GM21390 (cell line): ENCODE data around the gene TNFRSF8.

Experiments used
- ATAC-seq: cut with Tn5 transposase; IDR thresholded peaks from one replicate; pipeline ENCODE4 v1.9.1; 2021; ENCODE audit not compliant: unreplicated experiment

TNFRSF8 gene

DNA sequence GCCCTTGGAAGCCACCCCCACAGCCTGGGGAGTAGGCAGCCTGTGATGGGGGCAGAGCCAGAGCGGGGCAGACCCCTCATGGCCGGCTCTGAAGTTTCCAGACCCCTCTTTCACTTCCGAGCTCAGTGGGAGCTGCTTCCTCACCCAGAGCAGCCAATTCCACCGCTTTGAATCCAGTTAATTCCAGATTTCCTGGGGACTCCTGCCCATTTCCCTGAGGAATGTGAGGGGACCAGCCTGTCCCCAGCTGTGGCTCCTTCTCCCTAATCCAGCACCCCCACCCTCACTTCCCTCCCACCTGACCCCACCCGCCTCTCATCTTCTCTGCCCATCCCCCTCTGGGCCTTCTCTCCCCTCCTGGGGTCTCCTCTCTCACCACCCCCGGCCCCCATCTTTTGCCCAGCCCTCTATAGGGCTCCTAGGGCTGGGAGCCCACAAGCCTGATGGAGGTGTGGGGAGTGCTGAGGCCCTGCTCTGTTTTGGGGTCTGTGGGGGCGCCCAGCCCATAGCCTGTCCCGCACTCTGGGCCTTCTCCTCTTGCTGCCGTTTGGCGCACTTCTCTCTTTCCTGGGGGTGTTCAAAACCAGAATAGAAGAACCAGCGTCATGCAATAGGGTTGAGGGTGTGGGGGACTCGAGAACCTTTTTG is 77.5 kb downstream of the TNFRSF8 start:
- ATAC-seq = no peak

- no peak for ATAC-seq
Observed at GRCh38 chr1:12141163-12141850, 78.2 kb downstream of the TNFRSF8 start.

- no peak for ATAC-seq
Observed at GRCh38 chr1:12142141-12142823, 79.2 kb downstream of the TNFRSF8 start.

GRCh38 chr1:12142891-12143630 is 80.0 kb downstream of the TNFRSF8 start:
- no peak for ATAC-seq

DNA sequence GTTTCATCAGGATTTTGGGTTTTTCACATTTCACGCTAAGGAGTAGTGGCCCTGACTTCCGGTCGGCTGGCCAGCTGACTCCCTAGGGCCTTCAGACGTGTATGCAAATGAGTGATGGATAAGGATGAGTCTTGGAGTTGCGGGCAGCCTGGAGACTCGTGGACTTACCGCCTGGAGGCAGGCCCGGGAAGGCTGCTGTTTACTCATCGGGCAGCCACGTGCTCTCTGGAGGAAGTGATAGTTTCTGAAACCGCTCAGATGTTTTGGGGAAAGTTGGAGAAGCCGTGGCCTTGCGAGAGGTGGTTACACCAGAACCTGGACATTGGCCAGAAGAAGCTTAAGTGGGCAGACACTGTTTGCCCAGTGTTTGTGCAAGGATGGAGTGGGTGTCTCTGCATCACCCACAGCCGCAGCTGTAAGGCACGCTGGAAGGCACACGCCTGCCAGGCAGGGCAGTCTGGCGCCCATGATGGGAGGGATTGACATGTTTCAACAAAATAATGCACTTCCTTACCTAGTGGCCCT is 80.6 kb downstream of the TNFRSF8 start:
- no peak for ATAC-seq

GRCh38 chr1:12144236-12144635 is 81.1 kb downstream of the TNFRSF8 start:
- no peak for ATAC-seq

DNA sequence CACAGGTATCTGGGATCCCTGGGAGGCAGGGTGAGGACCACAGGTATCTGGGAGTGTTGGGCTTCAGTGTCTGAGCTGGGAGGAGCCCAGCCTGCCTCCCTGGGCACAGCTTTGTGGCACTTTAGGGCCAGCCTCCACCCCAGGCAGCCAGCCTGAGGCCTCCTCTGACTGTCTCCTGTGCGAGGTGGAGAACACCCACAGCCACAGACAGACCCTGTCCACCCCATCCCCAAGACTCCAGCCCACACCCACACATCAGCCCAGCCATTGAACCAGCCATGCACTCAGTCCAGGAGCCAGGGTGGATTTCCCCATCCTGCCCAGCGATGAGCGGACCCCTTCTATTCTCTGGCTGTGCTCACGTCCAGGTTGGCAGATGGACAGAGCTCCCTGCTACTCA is 81.9 kb downstream of the TNFRSF8 start:
- ATAC-seq = no peak

DNA sequence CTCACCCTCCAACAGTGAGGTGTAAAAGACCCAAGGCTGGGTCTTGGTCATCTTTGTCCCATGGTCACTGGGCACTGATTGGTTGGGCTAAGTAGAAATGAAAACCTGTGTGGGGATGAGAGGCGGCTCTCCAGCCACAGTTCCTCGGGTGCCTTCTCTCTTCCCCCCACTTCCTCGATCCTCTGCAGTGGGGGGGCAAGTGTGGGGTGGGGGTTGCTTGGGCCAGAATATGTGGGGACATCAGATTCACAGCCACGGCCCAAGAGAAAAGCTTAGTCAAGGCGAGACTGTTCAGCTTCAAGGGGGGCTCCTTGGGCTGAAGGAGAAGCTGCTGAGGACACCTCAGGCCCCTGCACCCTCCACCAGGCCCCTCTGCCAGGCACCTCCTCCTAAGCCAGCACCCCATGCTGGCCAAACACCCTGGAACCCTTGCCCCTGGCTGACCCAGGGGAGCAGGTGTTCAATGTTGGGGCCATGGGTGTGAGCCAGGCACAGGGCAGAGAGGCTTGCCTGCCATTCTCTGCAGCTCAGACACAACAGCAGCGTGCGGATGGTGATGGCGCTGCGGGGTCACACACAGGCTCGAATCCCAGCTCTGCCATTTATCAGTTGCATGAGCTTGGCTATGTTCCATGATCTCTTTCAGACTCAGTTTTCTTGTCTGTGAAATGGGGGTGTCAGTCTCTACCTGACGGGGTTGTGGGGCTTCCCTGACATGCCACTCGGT is 82.7 kb downstream of the TNFRSF8 start:
- ATAC-seq = no peak

GRCh38 chr1:12146343-12147112 is 83.4 kb downstream of the TNFRSF8 start:
- no peak for ATAC-seq

DNA sequence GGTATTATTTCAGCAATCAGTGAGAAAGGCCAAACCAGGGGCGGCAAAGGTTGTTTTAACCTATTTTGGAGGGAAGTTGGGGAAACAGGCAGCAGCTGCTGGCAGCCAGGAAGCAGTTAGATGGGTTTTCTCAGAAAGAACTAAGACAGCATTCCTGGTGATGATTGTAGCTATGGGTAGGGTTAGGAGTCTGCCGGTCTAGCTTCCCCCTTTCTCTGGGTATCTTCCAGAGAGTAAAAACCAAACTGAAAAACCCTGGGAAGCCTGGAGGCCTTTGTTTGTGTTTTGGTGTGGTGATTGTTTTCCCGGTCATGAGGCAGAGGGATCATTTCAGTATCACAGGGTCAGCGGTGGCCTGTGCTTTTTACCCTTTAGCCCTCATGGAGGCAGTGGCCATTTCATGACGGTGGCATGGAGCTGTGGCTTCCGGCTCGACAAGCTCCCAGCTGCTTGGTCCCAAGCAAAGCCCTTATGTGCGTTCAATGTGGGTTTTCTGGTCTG is 84.1 kb downstream of the TNFRSF8 start:
- no peak for ATAC-seq

GRCh38 chr1:12148160-12148957 is 85.3 kb downstream of the TNFRSF8 start:
- ATAC-seq = no peak

GRCh38 chr1:12148958-12149790 is 86.1 kb downstream of the TNFRSF8 start:
- no peak for ATAC-seq

DNA sequence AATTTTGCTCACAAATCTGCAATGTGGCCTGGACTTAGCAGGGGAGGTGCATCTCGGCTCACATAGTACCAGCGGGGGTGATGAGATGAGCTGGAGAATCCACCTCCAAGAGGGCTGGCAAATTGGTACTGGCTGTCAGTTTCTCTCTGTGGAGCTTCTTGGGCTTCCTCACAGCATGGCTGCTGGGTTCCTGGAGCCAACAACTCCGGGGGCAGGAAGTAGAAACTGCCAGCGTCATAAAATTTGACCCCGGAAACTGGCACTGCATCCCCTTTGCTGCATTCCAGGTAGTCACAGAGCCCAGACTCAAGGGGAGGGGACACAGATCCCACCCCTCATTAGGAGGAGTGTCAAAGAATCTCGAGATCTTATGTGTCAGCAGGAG is 86.7 kb downstream of the TNFRSF8 start:
- no peak for ATAC-seq

GRCh38 chr1:12150456-12151200 is 87.5 kb downstream of the TNFRSF8 start:
- no peak for ATAC-seq

DNA sequence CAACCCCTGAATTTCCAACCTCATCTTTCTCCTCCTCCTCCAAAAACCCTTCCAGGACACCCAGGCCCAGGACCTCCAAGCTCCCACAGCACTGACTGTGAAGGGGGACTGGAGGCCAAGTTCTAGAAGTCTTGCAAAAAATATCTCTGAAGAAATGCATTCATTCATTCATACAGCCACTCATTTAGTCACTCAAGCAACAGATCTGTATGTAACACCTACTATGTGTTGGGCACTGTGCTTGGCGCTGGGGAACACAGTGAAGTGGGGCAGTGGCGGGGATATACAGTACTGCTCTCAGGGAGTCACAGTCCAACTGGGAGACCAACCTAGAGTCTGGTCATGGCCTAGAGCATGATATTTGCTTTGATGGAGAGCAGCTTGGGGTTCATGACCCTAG is 88.4 kb downstream of the TNFRSF8 start:
- no peak for ATAC-seq

- ATAC-seq = peak; percentile 73
Observed at GRCh38 chr1:12152113-12152891, 89.2 kb downstream of the TNFRSF8 start.
